Tibial artery (tissue), 4 donors: ENCODE measurements around the gene BMP6.

Source experiments
- DNase-seq, 2 donors: peaks; one replicate each; pipeline ENCODE4 v3.0.0-alpha.2; 2019
- H3K27ac ChIP-seq, 2 donors: fragments of 200-600 bp; sonication (generic) in 1 of 2; 1 replicate in 1 of 2; 2 replicates in 1 of 2; pipeline ENCODE4 v1.5.1; 2018 to 2019; ENCODE audit warnings: mild to moderate bottlenecking in 1 of 2
- H3K27me3 ChIP-seq, 2 donors: fragments of 200-600 bp; sonication (generic) in 1 of 2; one replicate each; pipeline versions ENCODE4 v1.5.1 to v1.6.0; 2016 to 2019
- H3K36me3 ChIP-seq, 3 donors: fragments of 200-600 bp; sonication (generic) in 2 of 3; one replicate each; pipeline ENCODE4 v1.5.1; 2016 to 2019; ENCODE audit warnings: mild to moderate bottlenecking in 2 of 3
- H3K4me1 ChIP-seq, 4 donors: fragments of 200-600 bp; sonication (generic) in 2 of 4; 1 replicate in 3 of 4; 2 replicates in 1 of 4; pipeline ENCODE4 v1.5.1; 2016 to 2019
- H3K4me3 ChIP-seq, 2 donors: fragments of 200-600 bp; sonication (generic) in 1 of 2; 1 replicate in 1 of 2; 2 replicates in 1 of 2; pipeline ENCODE4 v1.5.1; 2018 to 2019; ENCODE audit warnings: mild to moderate bottlenecking in 2 of 2
- H3K9me3 ChIP-seq, 3 donors: fragments of 200-600 bp; sonication (generic) in 1 of 3; one replicate each; pipeline ENCODE4 v1.5.1; 2016 to 2019
- CTCF ChIP-seq, 2 experiments: fragments of 200-600 bp in 1 of 2; fragments of 450-650 bp in 1 of 2; IDR thresholded peaks; one replicate each; pipeline ENCODE4 v1.5.1; 2017 to 2019; ENCODE audit warnings: antibody characterized with exemption in 2 of 2, mild to moderate bottlenecking in 1 of 2, moderate library complexity in 1 of 2
- intact Hi-C: fragments of 100-400 bp; cut with DNase I; formaldehyde crosslinking; loops from one replicate; pipeline ENCODE4 v1.15.0; 2023; ENCODE audit warnings: low total_unique reads

The BMP6 gene

GRCh38 chr6:7769702-7770101, 43.8 kb downstream of the BMP6 start:
- H3K27me3 ChIP-seq = no peaks in the 10 kb centered on the region
- TF ChIP-seq CTCF (IDR thresholded peaks at IDR 0.05) = no peak
- intact Hi-C loops = no loop called here
- H3K9me3 ChIP-seq = no peaks in the 10 kb centered on the region
- no peaks in the 10 kb centered on the region for H3K4me1 ChIP-seq
- no peak overlapping the region for H3K27ac ChIP-seq
- no peak overlapping the region for H3K4me3 ChIP-seq
- H3K36me3 ChIP-seq = no peaks in the 10 kb centered on the region
- no peak for DNase-seq

GRCh38 chr6:7770111-7770510, 44.2 kb downstream of the BMP6 start:
- DNase-seq = no peak
- Histone ChIP-seq H3K4me3 (no peak overlapping the region), H3K36me3 (no peaks in the 10 kb centered on the region), H3K27ac (no peak overlapping the region), H3K9me3 (no peaks in the 10 kb centered on the region), H3K4me1 (no peaks in the 10 kb centered on the region), H3K27me3 (no peaks in the 10 kb centered on the region)
- TF ChIP-seq CTCF (IDR thresholded peaks at IDR 0.05) = no peak
- intact Hi-C loops = no loop called here

GRCh38 chr6:7770601-7771000, 44.7 kb downstream of the BMP6 start:
- Histone ChIP-seq H3K4me1 (no peaks in the 10 kb centered on the region), H3K36me3 (no peaks in the 10 kb centered on the region), H3K27me3 (no peaks in the 10 kb centered on the region), H3K4me3 (no peak overlapping the region), H3K27ac (no peak overlapping the region), H3K9me3 (no peaks in the 10 kb centered on the region)
- no peak for TF ChIP-seq CTCF (IDR thresholded peaks at IDR 0.05)
- intact Hi-C loops = no loop called here
- no peak for DNase-seq

GRCh38 chr6:7773322-7773721, 47.4 kb downstream of the BMP6 start:
- no peaks in the 10 kb centered on the region for H3K4me1 ChIP-seq
- H3K9me3 ChIP-seq = no peaks in the 10 kb centered on the region
- H3K27me3 ChIP-seq = no peaks in the 10 kb centered on the region
- no peak for DNase-seq
- TF ChIP-seq CTCF (IDR thresholded peaks at IDR 0.05) = no peak
- H3K27ac ChIP-seq = no peak overlapping the region
- H3K36me3 ChIP-seq = no peaks in the 10 kb centered on the region
- H3K4me3 ChIP-seq = no peak overlapping the region
- intact Hi-C loops = no loop called here

- DNase-seq = no peak
- H3K36me3 ChIP-seq = no peaks in the 10 kb centered on the region
- intact Hi-C loops = no loop called here
- H3K9me3 ChIP-seq = no peaks in the 10 kb centered on the region
- H3K4me1 ChIP-seq = no peaks in the 10 kb centered on the region
- no peak overlapping the region for H3K4me3 ChIP-seq
- H3K27ac ChIP-seq = no peak overlapping the region
- no peaks in the 10 kb centered on the region for H3K27me3 ChIP-seq
- TF ChIP-seq CTCF (IDR thresholded peaks at IDR 0.05) = no peak
These were observed 48.0 kb downstream of the BMP6 start for GRCh38 chr6:7773914-7774313.

- Histone ChIP-seq H3K36me3 (no peaks in the 10 kb centered on the region), H3K4me3 (no peak overlapping the region), H3K27ac (no peak overlapping the region), H3K9me3 (no peaks in the 10 kb centered on the region), H3K27me3 (no peaks in the 10 kb centered on the region), H3K4me1 (no peaks in the 10 kb centered on the region)
- intact Hi-C loops = no loop called here
- TF ChIP-seq CTCF (IDR thresholded peaks at IDR 0.05) = no peak
- DNase-seq = no peak
These were observed 50.6 kb downstream of the BMP6 start for GRCh38 chr6:7776509-7776908.
